NCI-H2081 (cell line): ENCODE measurements around the gene TCTN2.

Experiments used
- DNase-seq, 2 experiments: peaks; one replicate each; lab custom pipeline; 2025; lab: John Stamatoyannopoulos, UW

Gene TCTN2

DNA sequence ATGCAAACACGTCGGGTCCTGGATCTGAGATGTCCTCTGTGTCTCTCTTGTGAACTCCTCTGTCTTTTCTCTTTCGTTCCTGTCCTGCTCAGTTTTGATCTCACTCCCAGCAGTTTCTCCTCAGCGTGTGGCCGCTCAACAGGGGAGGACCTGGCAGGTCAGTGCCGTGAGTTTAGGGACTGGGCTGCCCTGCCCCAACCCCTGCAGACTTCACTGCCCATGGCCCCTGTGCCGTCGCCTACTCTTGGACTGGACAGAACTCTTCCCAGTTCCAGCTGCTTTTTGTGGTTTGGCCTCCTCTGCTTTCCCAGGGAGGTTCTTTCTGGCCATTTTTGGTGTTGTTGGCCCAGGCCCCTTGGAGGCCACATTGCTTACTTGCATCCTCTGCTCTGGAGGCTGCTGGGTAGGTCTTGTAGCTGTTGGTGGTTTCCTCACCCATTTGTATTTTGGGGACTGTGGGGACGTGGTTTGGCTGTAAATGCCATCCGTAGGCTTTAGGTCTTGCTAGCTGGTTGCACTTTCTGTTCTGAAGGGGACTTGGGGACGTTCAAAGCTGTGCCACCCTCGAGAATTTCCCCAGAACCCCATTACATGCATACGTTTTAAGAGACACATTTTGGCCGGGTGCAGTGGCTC lies 71.1 kb downstream of the TCTN2 start:
- DNase-seq = no peak

DNA sequence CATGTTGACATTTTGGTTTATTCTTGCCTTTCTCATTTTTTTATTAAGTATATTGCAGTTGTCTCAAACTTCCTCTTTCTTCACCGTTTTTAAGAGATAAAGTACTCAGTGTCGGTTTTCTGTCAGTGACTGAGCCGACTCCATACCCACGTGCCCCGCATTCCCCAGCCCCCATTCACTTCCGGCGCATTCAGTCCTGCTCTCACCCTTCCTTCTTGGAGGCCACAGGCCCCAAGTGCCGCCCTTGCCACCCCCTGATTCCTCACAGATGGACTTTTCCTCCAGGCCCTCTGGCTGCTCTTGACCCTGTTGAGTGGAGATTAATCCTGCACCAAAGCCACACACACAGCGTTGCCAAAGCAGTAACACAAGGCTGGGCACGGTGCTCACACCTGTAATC lies 72.1 kb downstream of the TCTN2 start:
- DNase-seq = no peak

DNA sequence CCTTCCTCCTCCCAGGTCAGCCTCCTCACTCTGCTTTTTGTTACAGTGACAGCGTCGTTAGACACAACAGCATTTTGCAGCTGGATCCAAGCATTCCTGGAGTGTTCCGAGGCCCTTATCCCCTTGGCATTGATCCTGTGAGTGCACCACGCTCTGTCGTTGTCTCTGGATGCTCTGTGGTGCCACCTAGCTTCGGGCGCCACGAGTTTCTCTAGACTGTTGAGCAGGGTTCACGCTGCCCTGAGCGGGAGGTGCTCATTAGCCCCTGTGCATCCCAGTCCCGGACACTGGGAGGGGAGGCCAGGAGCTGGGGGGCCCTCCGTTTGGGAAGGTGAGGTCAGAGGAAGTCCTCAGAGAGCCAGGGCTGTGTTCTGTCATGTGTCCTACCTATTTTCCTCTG lies 73.9 kb downstream of the TCTN2 start:
- DNase-seq = no peak

DNA sequence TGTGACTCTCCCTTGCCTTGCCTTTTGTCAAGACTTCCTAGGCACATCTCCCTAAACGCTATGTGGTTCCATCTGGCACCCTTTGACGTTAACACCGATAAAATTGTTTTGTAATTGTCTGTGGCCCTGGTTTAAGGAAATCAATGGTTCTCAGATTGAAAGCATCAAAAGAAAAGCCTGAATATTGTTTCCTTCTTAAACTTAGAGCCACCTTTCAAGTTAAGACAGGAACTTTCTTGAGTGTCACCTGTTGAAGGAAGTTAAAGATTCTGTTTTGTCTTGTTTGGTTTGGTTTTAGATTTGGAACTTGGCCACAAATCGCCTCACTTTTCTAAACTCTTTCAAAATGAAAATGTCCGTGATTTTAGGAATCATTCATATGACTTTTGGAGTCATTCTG lies 76.4 kb downstream of the TCTN2 start:
- DNase-seq = no peak

DNA sequence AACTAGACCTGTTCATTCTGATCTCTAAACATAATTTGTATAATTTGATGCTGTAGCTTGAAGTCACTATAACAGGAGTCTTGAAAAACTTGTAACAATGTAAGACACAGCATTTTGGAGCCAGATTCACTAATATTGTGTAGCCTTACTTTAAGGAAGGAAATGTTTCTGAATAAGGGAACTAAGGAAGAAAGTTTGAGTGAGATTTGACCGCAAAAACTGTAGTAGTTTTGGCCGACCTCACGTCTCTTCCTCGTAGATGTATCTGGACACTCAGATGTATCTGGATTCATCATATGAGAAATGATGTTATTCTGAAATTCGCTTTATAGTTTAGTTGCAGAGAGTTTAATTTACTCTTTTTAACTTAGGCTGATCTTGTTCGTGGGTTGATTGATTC lies 77.2 kb downstream of the TCTN2 start:
- no peak for DNase-seq

DNA sequence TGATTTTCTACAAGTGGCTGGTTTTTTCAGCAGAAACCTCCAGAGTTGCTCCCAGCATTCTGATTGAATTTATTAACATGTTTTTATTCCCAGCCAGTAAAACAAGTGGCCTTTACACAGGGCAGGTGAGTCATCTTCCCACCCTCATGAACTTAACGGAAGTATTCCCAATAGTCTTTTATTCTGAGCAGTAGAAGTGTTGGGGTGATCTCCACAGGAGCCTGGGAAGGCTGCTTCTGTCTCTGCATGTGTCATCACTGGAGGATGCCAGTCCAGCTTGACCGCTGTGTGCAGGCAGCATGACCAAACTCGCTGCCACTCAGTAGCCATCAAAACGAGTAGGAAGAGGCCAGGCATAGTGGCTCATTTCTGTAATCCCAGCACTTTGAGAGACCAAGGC lies 77.7 kb downstream of the TCTN2 start:
- DNase-seq = no peak

DNA sequence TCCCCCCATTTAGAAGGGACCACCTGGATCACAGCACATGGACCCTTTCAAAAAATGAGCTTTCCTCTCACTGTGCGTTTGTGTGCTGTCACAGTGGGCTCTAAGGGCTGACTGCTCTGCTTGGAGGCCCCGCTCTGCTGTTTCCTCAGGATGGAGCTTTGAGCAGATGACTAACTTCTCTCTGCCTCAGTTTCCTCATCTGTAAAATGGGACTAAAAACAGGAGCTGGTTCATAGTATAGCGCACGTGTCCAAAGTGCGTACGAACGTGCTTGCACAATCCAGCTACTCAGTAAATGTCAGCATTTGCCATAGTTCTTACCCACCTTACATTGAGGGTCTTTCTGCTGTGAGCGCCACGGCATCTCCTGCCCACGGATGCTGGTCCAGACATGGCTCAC lies 78.4 kb downstream of the TCTN2 start:
- no peak for DNase-seq

DNA sequence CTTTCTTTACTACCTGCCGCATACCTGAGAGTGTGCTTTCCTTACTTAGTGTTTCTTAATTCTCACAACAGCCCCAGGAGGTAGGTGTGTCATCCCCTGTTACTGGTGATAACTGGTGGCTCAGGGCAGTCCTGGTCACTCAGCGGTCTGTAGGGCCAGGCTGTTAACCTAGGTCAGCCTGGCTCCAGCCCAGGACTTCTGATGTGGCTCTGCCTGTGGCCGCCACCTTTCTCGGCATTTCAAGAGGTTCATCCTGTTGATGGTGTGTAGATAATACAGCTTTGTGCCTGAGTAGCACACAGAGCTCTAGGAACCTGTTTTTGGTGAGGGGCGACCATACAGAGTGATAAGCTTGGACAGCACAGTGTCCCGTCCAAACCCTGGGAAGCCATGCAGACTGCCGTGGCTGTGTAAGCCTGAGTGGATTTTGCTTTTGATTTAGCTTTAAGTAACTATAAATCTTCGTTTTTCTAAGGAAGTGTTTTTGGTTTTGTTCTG lies 79.3 kb downstream of the TCTN2 start:
- no peak for DNase-seq

DNA sequence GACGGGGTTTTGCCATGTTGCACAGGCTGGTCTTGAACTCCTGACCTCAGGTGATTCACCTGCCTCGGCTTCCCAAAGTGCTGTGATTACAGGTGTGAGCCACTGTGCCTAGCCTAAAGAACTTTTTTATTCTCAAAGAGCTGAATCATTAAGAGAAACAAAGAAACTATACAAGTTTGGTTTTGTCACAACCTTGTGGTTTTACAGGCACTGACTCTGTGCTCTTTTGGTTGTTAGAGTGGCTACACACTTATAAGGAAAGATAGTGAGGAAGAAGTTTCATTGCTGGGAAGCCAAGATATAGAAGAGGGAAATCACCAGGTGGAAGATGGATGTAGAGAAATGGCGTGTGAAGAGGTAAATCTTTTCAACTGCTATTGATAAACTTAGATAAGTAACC lies 81.1 kb downstream of the TCTN2 start:
- no peak for DNase-seq

DNA sequence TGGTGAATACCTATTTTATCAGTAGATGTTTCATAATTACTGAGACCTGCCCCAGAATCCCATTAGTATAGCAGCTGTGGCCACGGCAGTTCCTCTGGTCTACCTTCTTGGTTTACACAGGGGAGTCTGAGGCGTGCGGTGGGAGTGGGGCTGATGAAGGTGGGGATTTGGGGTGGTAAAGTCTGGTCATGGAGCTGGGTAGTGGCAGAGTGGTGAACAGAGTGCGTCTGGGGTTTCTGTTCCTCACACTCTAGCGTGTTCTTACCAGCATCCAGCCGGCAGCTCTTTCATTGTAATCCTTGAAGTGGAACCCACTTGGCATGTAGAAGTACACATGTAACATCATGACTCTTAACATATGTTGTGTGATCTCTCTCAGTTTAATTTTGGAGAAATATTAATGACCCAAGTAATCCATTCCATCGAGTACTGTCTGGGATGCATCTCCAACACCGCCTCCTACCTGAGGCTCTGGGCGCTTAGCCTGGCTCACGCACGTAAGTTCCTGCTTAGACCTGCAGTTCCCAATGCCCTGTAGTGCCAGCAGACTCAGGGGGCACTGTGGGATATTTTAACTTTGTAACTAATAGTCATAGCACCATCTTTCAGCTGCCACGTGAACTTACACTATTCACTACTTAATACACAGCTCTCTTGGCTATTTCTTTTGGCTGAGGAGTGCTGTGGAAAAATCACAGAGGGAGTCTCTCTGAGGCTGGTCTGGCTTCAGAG lies 83.3 kb downstream of the TCTN2 start:
- no peak for DNase-seq

DNA sequence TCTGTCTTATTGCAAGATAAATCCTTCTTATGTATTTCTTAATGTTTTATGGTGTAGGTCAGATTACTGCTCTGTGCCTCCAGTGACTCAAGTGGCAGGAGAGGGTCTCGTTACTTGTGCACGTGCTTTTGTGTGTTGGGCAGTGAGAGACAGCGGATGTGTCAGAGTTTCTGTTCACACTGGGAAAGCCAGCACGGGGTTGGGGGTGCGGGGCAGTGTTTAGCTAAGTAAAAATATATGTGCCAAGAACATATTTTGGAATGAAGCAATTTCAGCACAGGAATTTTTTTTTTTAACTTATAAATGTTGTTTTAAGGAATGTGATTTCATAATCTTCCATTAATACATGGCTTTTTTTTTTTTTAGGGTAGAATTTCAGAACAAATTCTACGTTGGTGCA lies 86.6 kb downstream of the TCTN2 start:
- no peak for DNase-seq
